SH-SY5Y (cell line): ENCODE results near the gene TRIM59.

Experiments
- GATA2 ChIP-seq: IDR thresholded peaks from 2 replicates; pipeline ENCODE4 v1.6.1; 2011; ENCODE audit warnings: mild to moderate bottlenecking, low read depth, low read length
- GATA3 ChIP-seq: IDR thresholded peaks from 2 replicates; pipeline ENCODE4 v1.6.1; 2011; ENCODE audit warnings: low read depth, mild to moderate bottlenecking, low read length, moderate library complexity

- TF ChIP-seq GATA2, result no peak
- no peak for TF ChIP-seq GATA3
These were observed 31.3 kb upstream of the TRIM59 start for GRCh38 chr3:160480931-160481330.
